A549 (cell line): ENCODE measurements around the gene TMEM119. TPM values are rescaled to one million over a fixed set of nuclear protein-coding genes. Genes with fewer than 3 reads are reported as not detected.
A peak's percentile ranks its signal among the peaks of the same experiment; 100 is the strongest.

Experiments
- ATAC-seq, 2 experiments: fragments of 200-7000 bp in 1 of 2; fragments of >200 bp in 1 of 2; cut with Nextera tagmentation in 1 of 2; cut with Tn5 transposase in 1 of 2; 3 replicates each; pipeline versions ENCODE4 v1.8.0 to v1.9.1; 2018 to 2020; ENCODE audit warnings: mild to moderate bottlenecking in 1 of 2, moderate library complexity in 1 of 2
- CTCF ChIA-PET: fragments of 300-600 bp; sonication (Branson Sonifier 250); formaldehyde crosslinking; extraction: SDS; loops from one replicate; lab custom pipeline; 2021; ENCODE audit warnings: antibody characterized with exemption, inconsistent platforms; lab: Yijun Ruan, JAX
- POLR2A ChIA-PET: fragments of 350-600 bp; formaldehyde crosslinking; extraction: SDS; loops from one replicate; lab custom pipeline; 2021; ENCODE audit warnings: antibody characterized with exemption, inconsistent platforms; lab: Yijun Ruan, JAX
- DNase-seq, 2 experiments: peaks; one replicate each; pipeline versions ENCODE4 v3.0.0 to v3.0.0-alpha.2; 2011 to 2016; ENCODE audit warnings: low read depth in 1 of 2, low spot score in 1 of 2
- FAIRE-seq: peaks from 2 replicates; lab custom pipeline; 2011; peaks lifted over from hg19 to GRCh38; lab: Jason Lieb, UNC
- H3K27ac ChIP-seq, 2 experiments: fragments of >200 bp; sonication (Bioruptor Twin); formaldehyde crosslinking; 3 replicates each; pipeline ENCODE4 v1.5.1; 2016 to 2017
- H3K4me1 ChIP-seq: fragments of >200 bp; sonication (Bioruptor Twin); formaldehyde crosslinking; 3 replicates; pipeline ENCODE4 v1.6.1; 2016
- H3K4me2 ChIP-seq: fragments of >200 bp; sonication (Bioruptor Twin); formaldehyde crosslinking; 3 replicates; pipeline ENCODE4 v1.6.1; 2016
- H3K4me3 ChIP-seq: fragments of >200 bp; sonication (Bioruptor Twin); formaldehyde crosslinking; 3 replicates; pipeline ENCODE4 v1.5.1; 2016
- H3K9me3 ChIP-seq: fragments of >200 bp; sonication (Bioruptor Twin); formaldehyde crosslinking; 3 replicates; pipeline ENCODE4 v1.6.1; 2016
- BCL3 ChIP-seq: fragments of >200 bp; sonication (Bioruptor Twin); formaldehyde crosslinking; IDR thresholded peaks from 3 replicates; pipeline ENCODE4 v1.6.1; 2016
- BHLHE40 ChIP-seq: IDR thresholded peaks from 2 replicates; pipeline ENCODE4 v1.6.1; 2012; ENCODE audit warnings: low read depth, low read length, inconsistent platforms
- CBX8 ChIP-seq: fragments of 200-600 bp; sonication (generic); IDR thresholded peaks from 2 replicates; pipeline ENCODE4 v1.6.1; 2016
- CEBPB ChIP-seq, 2 experiments: fragments of >200 bp in 1 of 2; sonication (Bioruptor Twin) in 1 of 2; formaldehyde crosslinking in 1 of 2; IDR thresholded peaks; 2 replicates each; pipeline ENCODE4 v1.6.1; 2012 to 2016
- CHD4 ChIP-seq: fragments of 200-600 bp; sonication (generic); IDR thresholded peaks from 2 replicates; pipeline ENCODE4 v1.6.1; 2016; ENCODE audit warnings: antibody characterized with exemption, mild to moderate bottlenecking, borderline replicate concordance
- CTCF ChIP-seq: fragments of >200 bp; sonication (Bioruptor Twin); formaldehyde crosslinking; IDR thresholded peaks from 3 replicates; pipeline ENCODE4 v1.5.1; 2016
- FOSB ChIP-seq: fragments of 250-450 bp; sonication (Bioruptor Pico); IDR thresholded peaks from 2 replicates; pipeline ENCODE4 v1.5.0; 2020; ENCODE audit warnings: mild to moderate bottlenecking, moderate library complexity
- FOSL2 ChIP-seq, 2 experiments: fragments of 450-650 bp in 1 of 2; fragments of >200 bp in 1 of 2; sonication (Bioruptor Twin) in 1 of 2; formaldehyde crosslinking; IDR thresholded peaks; 2 replicates each; pipeline versions ENCODE4 v1.5.0 to v1.6.1; 2016 to 2020; ENCODE audit warnings: mild to moderate bottlenecking in 1 of 2, moderate library complexity in 1 of 2
- FOXS1 ChIP-seq: fragments of 250-450 bp; sonication (Bioruptor Pico); IDR thresholded peaks from 2 replicates; pipeline ENCODE4 v1.5.0; 2020; ENCODE audit warnings: mild to moderate bottlenecking, moderate library complexity
- GATA3 ChIP-seq: IDR thresholded peaks from 2 replicates; pipeline ENCODE4 v1.6.1; 2012; ENCODE audit warnings: borderline replicate concordance
- HEYL ChIP-seq: fragments of 250-450 bp; sonication (Bioruptor Pico); IDR thresholded peaks from 2 replicates; pipeline ENCODE4 v1.8.0; 2021; ENCODE audit warnings: mild to moderate bottlenecking, moderate library complexity
- JUNB ChIP-seq: fragments of >200 bp; sonication (Bioruptor Twin); formaldehyde crosslinking; IDR thresholded peaks from 2 replicates; pipeline ENCODE4 v1.6.1; 2016
- KDM1A ChIP-seq: fragments of 200-600 bp; sonication (generic); IDR thresholded peaks from 2 replicates; pipeline ENCODE4 v1.6.1; 2016; ENCODE audit warnings: low read depth, mild to moderate bottlenecking
- MAZ ChIP-seq: fragments of 150-350 bp; IDR thresholded peaks from 2 replicates; pipeline ENCODE4 v1.6.1; 2014; ENCODE audit warnings: antibody characterized with exemption, low read depth, low read length, borderline replicate concordance
- MYC ChIP-seq: IDR thresholded peaks from 2 replicates; pipeline ENCODE4 v1.6.1; 2012; ENCODE audit warnings: mild to moderate bottlenecking, inconsistent platforms, low read length, improper control_type of control experiment, borderline replicate concordance
- NFE2L2 ChIP-seq: fragments of 150-350 bp; conservative IDR thresholded peaks from 2 replicates; pipeline ENCODE4 v1.6.1; 2014; ENCODE audit warnings: low read length
- NPAS2 ChIP-seq: fragments of 250-450 bp; sonication (Bioruptor Pico); IDR thresholded peaks from 2 replicates; pipeline ENCODE4 v1.8.0; 2022; ENCODE audit warnings: mild to moderate bottlenecking, moderate library complexity, borderline replicate concordance
- NR3C1 ChIP-seq: fragments of >200 bp; sonication (Bioruptor Twin); formaldehyde crosslinking; IDR thresholded peaks from 3 replicates; pipeline ENCODE4 v1.6.1; 2017
- PBX3 ChIP-seq: IDR thresholded peaks from 2 replicates; pipeline ENCODE4 v1.6.1; 2012
- POLR2AphosphoS2 ChIP-seq: conservative IDR thresholded peaks from 2 replicates; pipeline ENCODE4 v1.6.1; 2012; ENCODE audit warnings: low read length, improper control_type of control experiment, inconsistent platforms
- RARB ChIP-seq: fragments of 250-450 bp; sonication (Bioruptor Pico); IDR thresholded peaks from 2 replicates; pipeline ENCODE4 v1.8.0; 2021; ENCODE audit warnings: mild to moderate bottlenecking, moderate library complexity
- REST ChIP-seq: fragments of 200-600 bp; sonication (generic); IDR thresholded peaks from 2 replicates; pipeline ENCODE4 v1.6.1; 2016; ENCODE audit warnings: antibody characterized with exemption, mild to moderate bottlenecking, moderate library complexity
- TFCP2L1 ChIP-seq: fragments of 250-450 bp; sonication (Bioruptor Pico); IDR thresholded peaks from 2 replicates; pipeline ENCODE4 v1.5.0; 2021; ENCODE audit warnings: mild to moderate bottlenecking
- TP53 ChIP-seq: fragments of 250-450 bp; sonication (Bioruptor Pico); IDR thresholded peaks from 2 replicates; pipeline ENCODE4 v1.5.0; 2021; ENCODE audit warnings: mild to moderate bottlenecking, moderate library complexity
- ZC3H11A ChIP-seq: fragments of 450-650 bp; IDR thresholded peaks from 2 replicates; pipeline ENCODE4 v1.6.1; 2014; ENCODE audit warnings: antibody characterized with exemption, mild to moderate bottlenecking
- ZNF302 ChIP-seq: fragments of 250-450 bp; sonication (Bioruptor Pico); IDR thresholded peaks from 2 replicates; pipeline ENCODE4 v1.9.0; 2021; ENCODE audit warnings: inconsistent platforms, mild to moderate bottlenecking, moderate library complexity
- WGBS: methylation state at CpG from one replicate; pipeline ENCODE4 v1.1.6; 2017; ENCODE audit errors: missing lambda C conversion rate; 5-methylcytosine and 5-hydroxymethylcytosine counted together
- polyA plus RNA-seq, 4 experiments: library from polyadenylated mRNA; depleted of rRNA in 3 of 4; stranded (reverse); fragments of >200 nt; fragmentation: RNase III in 1 of 4; extraction: RNeasy Plus Mini Kit Qiagen cat#74134 plus additional on column Dnase treatment in 1 of 4; gene quantifications; 2 replicates in 3 of 4; 3 replicates in 1 of 4; pipeline ENCODE4 v1.2.3, GENCODE V29; 2011 to 2017
- TF ChIP-seq, protein P1 (sequence below): IDR thresholded peaks from 2 replicates; pipeline ENCODE4 v1.6.1; 2012; ENCODE audit warnings: low read depth, borderline replicate concordance
- TF ChIP-seq, protein P2 (sequence below): fragments of 250-450 bp; sonication (Bioruptor Pico); IDR thresholded peaks from 2 replicates; pipeline ENCODE4 v1.5.0; 2020; ENCODE audit warnings: low read depth, mild to moderate bottlenecking, moderate library complexity

TMEM119 gene
- polyA plus RNA-seq, 2 of the 4 experiments (the other 2 are of a cell fraction), result not detected

- TF ChIP-seq REST, result no peak
- TF ChIP-seq GATA3, result 0 out of 2 replicates have a peak, but pooled peaks have one; percentile 10
- no peak for TF ChIP-seq FOXS1
- no peak for TF ChIP-seq FOSL2 (IDR thresholded peaks at IDR 0.05)
- no peak for TF ChIP-seq FOSL2 (CRISPR knock-in tag; IDR thresholded peaks at IDR 0.05)
- 0 out of 2 replicates have a peak, but pooled peaks have one; percentile 64 for TF ChIP-seq MAZ
- no peak for TF ChIP-seq HEYL (CRISPR knock-in tag)
- TF ChIP-seq CTCF, result no peak
- TF ChIP-seq CBX8, result no peak
- TF ChIP-seq BHLHE40, result 0 out of 2 replicates have a peak, but pooled peaks have one; percentile 47
- TF ChIP-seq NR3C1, result no peak
- no peak for TF ChIP-seq FOSB (CRISPR knock-in tag)
- no peak for TF ChIP-seq NPAS2 (CRISPR knock-in tag)
- no peak for TF ChIP-seq POLR2AphosphoS2
- no peak; the same call in 1 of the 2 replicates for TF ChIP-seq PBX3
- no peak for TF ChIP-seq MYC
- TF ChIP-seq TP53, result no peak
- TF ChIP-seq BCL3, result peak; percentile 47; the same call in 1 of the 3 replicates
These were observed 35.3 kb downstream of the TMEM119 start, which contains the start of gene ISCU (continued) for GRCh38 chr12:108562348-108563135.

DNA sequence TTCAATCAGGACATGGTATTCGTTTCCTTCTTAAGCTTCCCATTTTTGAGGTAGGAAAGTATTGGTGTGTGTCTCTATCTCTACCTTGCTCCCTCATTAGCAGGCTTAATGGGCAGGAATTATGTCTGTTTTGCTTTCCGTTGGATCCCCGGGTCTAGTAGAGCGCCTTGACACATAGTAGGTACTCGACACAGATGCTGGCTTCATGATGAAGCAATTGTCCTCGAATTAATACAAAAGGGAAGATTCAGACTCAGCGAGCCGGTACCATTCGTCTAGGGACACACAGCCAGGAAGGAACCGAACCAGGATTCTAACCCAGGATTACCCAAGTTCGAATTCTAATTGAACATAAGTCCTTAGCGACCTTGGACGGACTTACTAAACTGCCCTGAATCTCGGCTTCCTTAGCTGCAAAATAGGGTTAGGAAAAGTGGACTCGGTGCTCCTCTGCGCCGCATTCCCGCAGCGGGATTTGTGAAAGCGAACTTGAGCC, 36.0 kb downstream of the TMEM119 start:
- Histone ChIP-seq H3K4me2 (peak overlapping the region; percentile 89), H3K4me3 (peak overlapping the region; percentile 82), H3K4me1 (peaks cover 37% of the 10 kb centered on the region), H3K27ac (peak overlapping the region; percentile 90 to 92), H3K9me3 (no peaks in the 10 kb centered on the region)
- FAIRE-seq (no peak), DNase-seq (no peak), ATAC-seq (peak in 1 of 2 experiments; percentile 24; a peak in 4 of 6 replicates)
- ChIA-PET CTCF (interaction anchor here (1.0 to 22.8 kb wide), 6 partner anchors 32 to 533 kb away, joined by 3 to 533 read pairs (median 4); partner anchors contain the start of gene ALKBH2), POLR2A (interaction anchor here (1.0 to 1.9 kb wide), 10 partner anchors 9 to 593 kb away, joined by 3 to 11 read pairs (median 4); no protein-coding TSS in a partner anchor)
- 2% methylated on average over 20 of the region's 20 CpGs for WGBS
- TF ChIP-seq FOSB (CRISPR knock-in tag), result 0 out of 2 replicates have a peak, but pooled peaks have one; percentile 28
- TF ChIP-seq, protein P1, sequence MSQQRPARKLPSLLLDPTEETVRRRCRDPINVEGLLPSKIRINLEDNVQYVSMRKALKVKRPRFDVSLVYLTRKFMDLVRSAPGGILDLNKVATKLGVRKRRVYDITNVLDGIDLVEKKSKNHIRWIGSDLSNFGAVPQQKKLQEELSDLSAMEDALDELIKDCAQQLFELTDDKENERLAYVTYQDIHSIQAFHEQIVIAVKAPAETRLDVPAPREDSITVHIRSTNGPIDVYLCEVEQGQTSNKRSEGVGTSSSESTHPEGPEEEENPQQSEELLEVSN, result no peak
- no peak for TF ChIP-seq CHD4
- no peak for TF ChIP-seq RARB (CRISPR knock-in tag)
- no peak for TF ChIP-seq NFE2L2
- TF ChIP-seq FOSL2 (IDR thresholded peaks at IDR 0.05), result no peak
- TF ChIP-seq FOSL2 (CRISPR knock-in tag; IDR thresholded peaks at IDR 0.05), result no peak
- 0 out of 4 replicates have a peak, but pooled peaks of 1 of the 2 experiments have one; percentile 18 for TF ChIP-seq CEBPB (IDR thresholded peaks at IDR 0.05)
- no peak for TF ChIP-seq JUNB
- TF ChIP-seq MAZ, result no peak
- TF ChIP-seq ZC3H11A, result no peak
- no peak for TF ChIP-seq ZNF302 (CRISPR knock-in tag)
- 0 out of 2 replicates have a peak, but pooled peaks have one; percentile 11 for TF ChIP-seq TFCP2L1
- TF ChIP-seq, protein P2, sequence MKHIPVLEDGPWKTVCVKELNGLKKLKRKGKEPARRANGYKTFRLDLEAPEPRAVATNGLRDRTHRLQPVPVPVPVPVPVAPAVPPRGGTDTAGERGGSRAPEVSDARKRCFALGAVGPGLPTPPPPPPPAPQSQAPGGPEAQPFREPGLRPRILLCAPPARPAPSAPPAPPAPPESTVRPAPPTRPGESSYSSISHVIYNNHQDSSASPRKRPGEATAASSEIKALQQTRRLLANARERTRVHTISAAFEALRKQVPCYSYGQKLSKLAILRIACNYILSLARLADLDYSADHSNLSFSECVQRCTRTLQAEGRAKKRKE, result no peak
- no peak for TF ChIP-seq KDM1A
